Gastroesophageal sphincter (tissue), 4 donors: ENCODE data around the gene CCDC187. TPM values are rescaled to one million over a fixed set of nuclear protein-coding genes. Genes with fewer than 3 reads are reported as not detected.

Source experiments
- ATAC-seq: fragments of 150-250 bp; one replicate; pipeline ENCODE4 v1.9.1; 2016; ENCODE audit warnings: mild to moderate bottlenecking, moderate library complexity
- H3K27ac ChIP-seq, 4 donors: fragments of 200-600 bp; sonication (generic) in 3 of 4; 1 replicate in 3 of 4; 2 replicates in 1 of 4; pipeline ENCODE4 v1.5.1; 2016 to 2019
- H3K27me3 ChIP-seq: fragments of 200-600 bp; sonication (generic); one replicate; pipeline ENCODE4 v1.5.1; 2019
- H3K36me3 ChIP-seq, 2 donors: fragments of 200-600 bp; sonication (generic); one replicate each; pipeline ENCODE4 v1.5.1; 2019; ENCODE audit warnings: control low read depth in 1 of 2
- H3K4me1 ChIP-seq, 3 donors: fragments of 200-600 bp; sonication (generic); 1 replicate in 2 of 3; 2 replicates in 1 of 3; pipeline ENCODE4 v1.5.1; 2016 to 2019; ENCODE audit warnings: control low read depth in 2 of 3
- H3K4me3 ChIP-seq, 2 donors: fragments of 200-600 bp; sonication (generic); one replicate each; pipeline ENCODE4 v1.5.1; 2019; ENCODE audit warnings: mild to moderate bottlenecking in 1 of 2, moderate library complexity in 1 of 2
- H3K9me3 ChIP-seq, 3 donors: fragments of 200-600 bp; sonication (generic); one replicate each; pipeline ENCODE4 v1.5.1; 2017 to 2019; ENCODE audit warnings: control low read depth in 2 of 3
- CTCF ChIP-seq, 4 experiments: fragments of 200-600 bp in 2 of 4; fragments of 450-650 bp in 2 of 4; sonication (generic) in 1 of 4; IDR thresholded peaks; one replicate each; pipeline ENCODE4 v1.5.1; 2017 to 2019; ENCODE audit warnings: antibody characterized with exemption in 4 of 4, mild to moderate bottlenecking in 2 of 4, moderate library complexity in 2 of 4
- EP300 ChIP-seq: sonication (generic); formaldehyde crosslinking; IDR thresholded peaks from one replicate; pipeline ENCODE4 v1.6.1; 2017; ENCODE audit warnings: antibody characterized with exemption, mild to moderate bottlenecking
- POLR2A ChIP-seq, 2 donors: fragments of 450-650 bp; IDR thresholded peaks; one replicate each; pipeline ENCODE4 v1.6.1; 2017; ENCODE audit warnings: antibody characterized with exemption in 2 of 2, mild to moderate bottlenecking in 2 of 2, moderate library complexity in 1 of 2
- POLR2AphosphoS5 ChIP-seq: sonication (generic); formaldehyde crosslinking; IDR thresholded peaks from one replicate; pipeline ENCODE4 v1.6.1; 2017; ENCODE audit warnings: antibody characterized with exemption
- WGBS, 2 donors: methylation state at CpG; one replicate each; pipeline ENCODE4 v1.1.5; 2018; ENCODE audit warnings: low coverage in 1 of 2; 5-methylcytosine and 5-hydroxymethylcytosine counted together
- total RNA-seq, 4 donors: library from RNA; depleted of rRNA; stranded (reverse); fragments of >200 nt; gene quantifications; one replicate each; pipeline ENCODE4 v1.1.0, GENCODE V29; 2016

Gene CCDC187
- total RNA-seq, 4 donors from 2014 or later, result not detected

DNA sequence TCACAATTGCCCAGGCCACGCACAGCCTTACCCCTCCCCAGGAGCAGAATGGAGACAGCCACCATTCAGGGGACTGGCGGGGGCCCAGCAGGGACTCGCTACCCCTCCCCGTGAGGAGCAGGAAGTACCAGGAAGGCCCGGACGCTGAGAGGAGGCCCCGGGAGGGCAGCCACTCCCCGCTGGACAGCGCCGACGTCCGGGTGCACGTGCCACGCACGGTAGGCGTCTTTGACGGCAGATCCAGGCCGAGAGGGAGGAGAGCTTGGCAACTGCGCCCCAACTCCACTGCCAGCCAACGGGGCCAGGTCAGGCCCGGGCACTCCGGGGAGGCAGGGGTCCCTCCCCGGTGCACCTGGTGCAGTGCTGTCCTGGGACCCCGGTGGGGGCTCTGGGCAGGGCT is 45.7 kb upstream of the CCDC187 start:
- Histone ChIP-seq H3K4me1 (peaks cover 0 to 35% (median 9%) of the 10 kb centered on the region in 3 donors), H3K36me3 (peaks cover 0 to 22% of the 10 kb centered on the region in 2 donors), H3K27ac (no peak overlapping the region), H3K9me3 (no peaks in the 10 kb centered on the region), H3K4me3 (no peak overlapping the region), H3K27me3 (no peaks in the 10 kb centered on the region)
- WGBS, 2 donors, result no CpG with 5 or more reads among the region's 24 CpGs
- ATAC-seq, result no peak
- TF ChIP-seq CTCF (IDR thresholded peaks at IDR 0.05) (no peak), POLR2AphosphoS5 (no peak), POLR2A (IDR thresholded peaks at IDR 0.05) (no peak), EP300 (no peak)

DNA sequence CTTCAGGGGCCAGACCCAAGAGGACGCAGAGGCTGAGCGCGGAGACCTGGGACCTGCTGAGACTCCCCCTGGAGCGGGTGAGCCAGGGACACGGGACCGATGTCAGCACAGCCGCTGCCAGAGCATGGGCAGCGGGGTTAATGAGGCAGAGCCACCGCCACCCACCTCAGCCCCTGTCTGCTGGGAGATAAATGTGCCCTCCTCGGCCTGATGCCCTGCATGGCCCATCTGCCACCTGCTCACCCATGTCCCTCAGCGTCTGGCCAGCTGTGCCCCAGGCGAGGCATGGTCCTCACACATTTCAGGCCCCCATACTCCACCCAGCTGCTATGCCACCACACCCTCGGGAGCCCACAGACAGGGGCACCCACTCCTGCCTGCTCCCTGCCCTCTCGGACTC is 44.8 kb upstream of the CCDC187 start:
- Histone ChIP-seq H3K27me3 (no peaks in the 10 kb centered on the region), H3K9me3 (no peaks in the 10 kb centered on the region), H3K36me3 (peaks cover 0 to 22% of the 10 kb centered on the region in 2 donors), H3K4me3 (no peak overlapping the region), H3K4me1 (peaks cover 0 to 28% (median 5%) of the 10 kb centered on the region in 3 donors), H3K27ac (no peak overlapping the region)
- no peak for ATAC-seq
- no CpG with 5 or more reads among the region's 14 CpGs for WGBS, 2 donors
- TF ChIP-seq POLR2AphosphoS5 (no peak), POLR2A (IDR thresholded peaks at IDR 0.05) (no peak), EP300 (no peak), CTCF (IDR thresholded peaks at IDR 0.05) (no peak)

GRCh38 chr9:136347472-136348256 is 43.8 kb upstream of the CCDC187 start:
- 56 to 87% methylated on average over 13 to 14 of the region's 34 CpGs for WGBS, 2 donors
- Histone ChIP-seq H3K4me1 (peaks cover 0 to 32% (median 9%) of the 10 kb centered on the region in 3 donors), H3K4me3 (no peak overlapping the region), H3K36me3 (peaks cover 0 to 22% of the 10 kb centered on the region in 2 donors), H3K9me3 (no peaks in the 10 kb centered on the region), H3K27me3 (no peaks in the 10 kb centered on the region), H3K27ac (no peak overlapping the region)
- no peak for ATAC-seq
- TF ChIP-seq POLR2A (IDR thresholded peaks at IDR 0.05) (no peak), EP300 (no peak), CTCF (IDR thresholded peaks at IDR 0.05) (no peak), POLR2AphosphoS5 (no peak)

- no CpG with 5 or more reads among the region's 20 CpGs for WGBS, 2 donors
- Histone ChIP-seq H3K36me3 (peaks cover 0 to 22% of the 10 kb centered on the region in 2 donors), H3K4me1 (peaks cover 0 to 39% (median 16%) of the 10 kb centered on the region in 3 donors), H3K27me3 (no peaks in the 10 kb centered on the region), H3K27ac (peak overlapping the region in 1 of 4 donors; percentile 71), H3K4me3 (no peak overlapping the region), H3K9me3 (no peaks in the 10 kb centered on the region)
- no peak for TF ChIP-seq POLR2AphosphoS5
- no peak for TF ChIP-seq CTCF (IDR thresholded peaks at IDR 0.05)
- no peak for TF ChIP-seq EP300
- no peak for ATAC-seq
These were observed 43.1 kb upstream of the CCDC187 start for GRCh38 chr9:136346927-136347465.

DNA sequence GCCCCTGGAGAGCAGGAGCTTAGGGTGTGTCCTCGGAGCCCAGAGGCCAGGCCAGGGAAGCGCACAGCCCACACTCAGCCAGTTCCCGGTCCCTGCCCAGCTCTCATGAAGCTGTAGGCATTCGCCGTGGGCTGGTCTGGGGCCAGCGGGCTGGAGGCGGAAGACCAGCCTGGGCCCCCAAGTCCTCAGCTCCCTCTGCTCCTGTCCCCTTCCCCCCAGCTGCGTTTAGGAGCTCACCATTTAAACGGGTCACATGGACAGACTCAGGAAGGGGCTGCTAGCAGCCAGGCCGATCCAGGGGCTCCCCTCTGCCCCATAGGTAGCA is 42.2 kb upstream of the CCDC187 start:
- ATAC-seq, result no peak
- Histone ChIP-seq H3K9me3 (no peaks in the 10 kb centered on the region), H3K4me1 (peaks cover 0 to 48% (median 16%) of the 10 kb centered on the region in 3 donors), H3K36me3 (peaks cover 0 to 23% of the 10 kb centered on the region in 2 donors), H3K27ac (peak overlapping the region in 3 of 4 donors; percentile 50 to 71 (median 58)), H3K4me3 (peak overlapping the region in 1 of 2 donors; percentile 20), H3K27me3 (no peaks in the 10 kb centered on the region)
- no peak for TF ChIP-seq POLR2A (IDR thresholded peaks at IDR 0.05)
- WGBS, 2 donors, result no CpG with 5 or more reads among the region's 10 CpGs
